HepG2 (cell line): ENCODE data around the gene ARL2. TPM values are rescaled to one million over a fixed set of nuclear protein-coding genes. Genes with fewer than 3 reads are reported as not detected.

Experiments
- ARID4A ChIP-seq: sonication (generic); formaldehyde crosslinking; IDR thresholded peaks from 2 replicates; pipeline ENCODE4 v1.5.0; 2020; ENCODE audit warnings: mild to moderate bottlenecking, missing genetic modification reagents, borderline replicate concordance
- EP300 ChIP-seq, 3 experiments: sonication (generic) in 1 of 3; formaldehyde crosslinking in 1 of 3; IDR thresholded peaks; 2 replicates each; pipeline versions ENCODE4 v1.5.1 to v1.6.1; 2011 to 2020; ENCODE audit warnings: low read depth in 2 of 3, low read length in 2 of 3, borderline replicate concordance in 1 of 3, improper control_type of control experiment in 1 of 3, mild to moderate bottlenecking in 1 of 3, missing genetic modification reagents in 1 of 3, moderate library complexity in 1 of 3
- GATAD2A ChIP-seq: IDR thresholded peaks from 2 replicates; pipeline ENCODE4 v1.6.1; 2016
- HNF4A ChIP-seq: sonication (generic); formaldehyde crosslinking; IDR thresholded peaks from 2 replicates; pipeline ENCODE4 v1.4.0; 2020; ENCODE audit warnings: missing genetic modification reagents
- MLXIP ChIP-seq: sonication (generic); formaldehyde crosslinking; IDR thresholded peaks from 2 replicates; pipeline ENCODE4 v1.9.0; 2021; ENCODE audit warnings: missing genetic modification reagents, borderline replicate concordance
- MYC ChIP-seq: sonication (generic); formaldehyde crosslinking; IDR thresholded peaks from 2 replicates; pipeline ENCODE4 v1.9.0; 2021; ENCODE audit warnings: missing genetic modification reagents, borderline replicate concordance
- SALL2 ChIP-seq: sonication (generic); formaldehyde crosslinking; IDR thresholded peaks from 2 replicates; pipeline ENCODE4 v1.8.1; 2023; ENCODE audit warnings: mild to moderate bottlenecking, missing genetic modification reagents, inconsistent platforms
- SMC3 ChIP-seq: IDR thresholded peaks from 2 replicates; pipeline ENCODE4 v1.6.1; 2011; ENCODE audit warnings: low read length, improper control_type of control experiment
- SNRNP70 ChIP-seq: fragments of 200-400 bp; formaldehyde crosslinking; IDR thresholded peaks from 2 replicates; pipeline ENCODE4 v1.6.1; 2017; ENCODE audit warnings: mild to moderate bottlenecking, low read depth, low read length, moderate library complexity
- ZBTB39 ChIP-seq: sonication (generic); formaldehyde crosslinking; IDR thresholded peaks from 2 replicates; pipeline ENCODE4 v1.5.0; 2020; ENCODE audit warnings: missing genetic modification reagents
- ZNF644 ChIP-seq: IDR thresholded peaks from 2 replicates; pipeline ENCODE4 v1.6.1; 2016; ENCODE audit warnings: low read depth
- ZNF710 ChIP-seq: sonication (generic); formaldehyde crosslinking; IDR thresholded peaks from 2 replicates; pipeline ENCODE4 v1.5.0; 2020; ENCODE audit warnings: mild to moderate bottlenecking, missing genetic modification reagents, borderline replicate concordance
- ZNF839 ChIP-seq: sonication (generic); formaldehyde crosslinking; IDR thresholded peaks from 2 replicates; pipeline ENCODE4 v1.4.0; 2020; ENCODE audit warnings: missing genetic modification reagents, mild to moderate bottlenecking, borderline replicate concordance
- polyA plus RNA-seq, 8 experiments: library from polyadenylated mRNA; depleted of rRNA in 3 of 8; stranded (reverse) in 7 of 8; unstranded in 1 of 8; fragments of >200 nt; fragmentation: Illumina TruSeq in 4 of 8; extraction: Trizol in 4 of 8; gene quantifications; 2 replicates each; pipeline versions ENCODE4 v1.2.1 to v1.2.3, GENCODE V29; 2011 to 2016; ENCODE audit warnings: low read depth in 4 of 8, missing spikeins in 1 of 8, mixed read lengths in 1 of 8; ENCODE audit not compliant: insufficient read depth in 1 of 8
- total RNA-seq, 5 experiments: library from RNA; depleted of rRNA; stranded (reverse); fragments of >200 nt; fragmentation: Illumina TruSeq; extraction: Trizol; gene quantifications; 2 replicates each; pipeline ENCODE4 v1.2.3, GENCODE V29; 2016; ENCODE audit warnings: low read depth in 1 of 5

The ARL2 gene
- total and polyA plus RNA-seq, 2 of the 13 experiments (the other 11 are each of a cell fraction or from before 2014, with no cell fraction given): 82.9 to 84.4 TPM

- TF ChIP-seq ARID4A (CRISPR knock-in tag) (peak; percentile 36; the same call in 1 of the 2 replicates), SALL2 (CRISPR knock-in tag) (peak; percentile 65), ZNF710 (CRISPR knock-in tag) (no peak), MLXIP (no peak), ZNF644 (CRISPR knock-in tag) (no peak), ZBTB39 (CRISPR knock-in tag) (0 out of 2 replicates have a peak, but pooled peaks have one; percentile 48), EP300 (IDR thresholded peaks at IDR 0.05; ENCODE audit: low read depth in 2 of 2, low read length in 2 of 2) (no peak), EP300 (CRISPR knock-in tag; IDR thresholded peaks at IDR 0.05; ENCODE audit: borderline replicate concordance) (no peak), ZNF839 (peak; percentile 40; the same call in 1 of the 2 replicates), SNRNP70 (no peak), SMC3 (no peak), MYC (CRISPR knock-in tag) (peak; percentile 54; the same call in 1 of the 2 replicates), HNF4A (CRISPR knock-in tag) (0 out of 2 replicates have a peak, but pooled peaks have one; percentile 2), GATAD2A (CRISPR knock-in tag) (peak; percentile 19; the same call in 1 of the 2 replicates)
Measured at GRCh38 chr11:65066315-65066714, 52.4 kb downstream of the ARL2 start (continued).
